Measurements from ENCODE around the gene ANKUB1.

DNA sequence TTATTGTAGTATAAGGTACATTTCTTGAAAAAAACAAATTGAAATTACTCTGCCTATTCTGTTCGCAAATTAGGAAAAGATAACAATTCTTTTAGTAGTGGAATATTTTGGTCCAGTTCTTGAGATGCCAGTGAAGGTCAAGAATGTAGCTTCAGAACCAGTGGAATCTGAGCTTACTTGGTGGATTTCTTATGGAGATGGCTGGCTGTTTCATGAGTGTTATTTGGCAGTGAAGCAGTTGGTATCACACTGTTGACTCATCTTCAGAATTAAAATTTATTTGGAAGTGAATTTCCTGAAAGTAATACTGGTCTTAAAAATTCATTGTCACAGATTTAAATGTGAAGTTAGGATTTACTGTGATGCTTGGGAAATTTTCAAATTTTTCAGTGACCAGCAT lies 39.7 kb upstream of the ANKUB1 start:
- TF ChIP-seq CTCF (IDR thresholded peaks at IDR 0.05; ENCODE audit: poor library complexity) (no peak), EZH2 (IDR thresholded peaks at IDR 0.05; ENCODE audit: borderline replicate concordance) (no peak), EZH2phosphoT487 (IDR thresholded peaks at IDR 0.05; ENCODE audit: low read depth, severe bottlenecking, unreplicated experiment) (no peak)

Measured in hepatocyte (in vitro differentiated cells).